GM12875 (cell line): ENCODE measurements around the gene CDH12.

Experiments
- H3K4me3 ChIP-seq: one replicate; pipeline ENCODE4 v1.5.1; 2011; ENCODE audit warnings: low read depth, low read length, control low read depth
- CTCF ChIP-seq: IDR thresholded peaks from 2 replicates; pipeline ENCODE4 v1.5.1; 2011; ENCODE audit warnings: low read depth, mild to moderate bottlenecking, control low read depth, inconsistent platforms, low read length, moderate library complexity, borderline replicate concordance; ENCODE audit not compliant: insufficient read depth

Gene CDH12

GRCh38 chr5:22391956-22392355 is 461.2 kb downstream of the CDH12 start:
- TF ChIP-seq CTCF: no peak
- H3K4me3 ChIP-seq: no peak overlapping the region

GRCh38 chr5:22390888-22391287 is 462.3 kb downstream of the CDH12 start:
- TF ChIP-seq CTCF: no peak

GRCh38 chr5:22372826-22373660 is 480.1 kb downstream of the CDH12 start:
- no peak overlapping the region for H3K4me3 ChIP-seq
- no peak for TF ChIP-seq CTCF

More at GRCh38 chr5:22390888-22391287, 462.3 kb downstream of the CDH12 start:
- no peak overlapping the region for H3K4me3 ChIP-seq

GRCh38 chr5:22372376-22372775 is 480.8 kb downstream of the CDH12 start:
- TF ChIP-seq CTCF: no peak
- no peak overlapping the region for H3K4me3 ChIP-seq

GRCh38 chr5:22354956-22355355 is 498.2 kb downstream of the CDH12 start:
- TF ChIP-seq CTCF: no peak
- H3K4me3 ChIP-seq: no peak overlapping the region

- TF ChIP-seq CTCF: no peak
- no peak overlapping the region for H3K4me3 ChIP-seq
Measured at GRCh38 chr5:22352493-22352892, 500.7 kb downstream of the CDH12 start.

- no peak for TF ChIP-seq CTCF
- H3K4me3 ChIP-seq: no peak overlapping the region
Measured at GRCh38 chr5:22351178-22351577, 502.0 kb downstream of the CDH12 start.
